Measurements from ENCODE around the gene JARID2.

- TF ChIP-seq CTCF (IDR thresholded peaks at IDR 0.05) = no peak
- TF ChIP-seq POLR2A (IDR thresholded peaks at IDR 0.05) = no peak
- TF ChIP-seq POLR2AphosphoS5 (IDR thresholded peaks at IDR 0.05) = no peak
Measured at GRCh38 chr6:15516923-15517560, 271.2 kb downstream of the JARID2 start.

All from breast epithelium (tissue), 3 donors.